TTC549 (cell line): Measurements from ENCODE around the gene TMEM185A.
"Not testable (repeated sequence)": the region's sequence is repeated elsewhere in the genome, so short reads cannot be mapped to it uniquely, and the experiment has no call there.

ENCODE experiments used
- FAIRE-seq: peaks from 2 replicates; lab custom pipeline; 2012; peaks lifted over from hg19 to GRCh38; lab: Jason Lieb, UNC

The TMEM185A gene

DNA sequence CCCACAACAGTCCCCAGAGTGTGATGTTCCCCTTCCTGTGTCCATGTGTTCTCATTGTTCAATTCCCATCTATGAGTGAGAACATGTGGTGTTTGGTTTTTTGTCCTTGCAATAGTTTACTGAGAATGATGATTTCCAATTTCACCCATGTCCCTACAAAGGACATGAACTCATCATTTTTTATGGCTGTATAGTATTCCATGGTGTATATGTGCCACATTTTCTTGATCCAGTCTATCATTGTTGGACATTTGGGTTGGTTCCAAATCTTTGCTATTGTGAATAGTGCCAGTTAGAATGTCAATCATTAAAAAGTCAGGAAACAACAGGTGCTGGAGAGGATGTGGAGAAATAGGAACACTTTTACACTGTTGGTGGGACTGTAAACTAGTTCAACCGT, 11.9 kb downstream of the TMEM185A start:
- FAIRE-seq, result not testable (repeated sequence)

DNA sequence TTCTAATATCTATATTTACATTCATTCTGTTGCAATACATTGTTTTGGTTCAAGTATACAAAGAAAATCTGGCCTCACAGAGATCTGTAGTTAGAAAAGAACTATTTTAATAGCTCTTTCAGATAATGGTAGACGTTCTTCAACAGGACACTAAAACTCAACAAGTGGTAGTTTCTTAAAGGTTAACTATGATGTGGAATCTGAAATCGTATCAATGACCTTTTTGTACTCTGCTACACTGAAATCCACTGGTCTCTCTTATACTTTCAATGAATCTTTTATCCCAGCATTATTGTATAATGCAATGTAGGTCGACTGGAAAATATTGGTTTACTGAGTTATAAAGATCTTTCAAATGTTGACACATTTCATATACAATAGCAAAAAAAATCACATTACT, 12.7 kb downstream of the TMEM185A start:
- FAIRE-seq, result no peak

GRCh38 chrX:149611623-149612175, 19.9 kb downstream of the TMEM185A start:
- FAIRE-seq, result no peak

- FAIRE-seq, result no peak
Observed at GRCh38 chrX:149610511-149610910, 21.1 kb downstream of the TMEM185A start.

DNA sequence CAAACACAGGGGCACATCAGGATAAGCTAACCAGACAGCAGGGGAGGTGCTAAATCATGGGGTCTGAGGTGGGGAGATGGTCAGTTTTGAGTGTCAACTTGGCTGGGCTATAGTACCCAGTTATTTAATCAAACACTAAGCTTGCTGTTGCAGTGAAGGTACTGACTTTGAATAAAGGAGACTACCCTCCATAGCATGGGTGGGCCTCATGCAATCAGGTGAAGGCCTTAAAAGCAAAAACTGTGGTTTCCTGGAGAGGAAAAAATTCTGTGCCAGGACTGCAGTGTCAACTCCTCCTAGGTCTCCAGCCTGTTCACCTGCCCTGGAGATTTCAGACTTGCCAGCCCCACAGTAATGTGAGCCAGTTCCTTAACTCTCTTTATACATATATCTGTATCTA, 23.9 kb downstream of the TMEM185A start:
- no peak for FAIRE-seq

GRCh38 chrX:149605248-149605885, 26.2 kb downstream of the TMEM185A start:
- FAIRE-seq, result not testable (repeated sequence)

GRCh38 chrX:149598603-149599002, 33.0 kb downstream of the TMEM185A start:
- FAIRE-seq, result not testable (repeated sequence)

DNA sequence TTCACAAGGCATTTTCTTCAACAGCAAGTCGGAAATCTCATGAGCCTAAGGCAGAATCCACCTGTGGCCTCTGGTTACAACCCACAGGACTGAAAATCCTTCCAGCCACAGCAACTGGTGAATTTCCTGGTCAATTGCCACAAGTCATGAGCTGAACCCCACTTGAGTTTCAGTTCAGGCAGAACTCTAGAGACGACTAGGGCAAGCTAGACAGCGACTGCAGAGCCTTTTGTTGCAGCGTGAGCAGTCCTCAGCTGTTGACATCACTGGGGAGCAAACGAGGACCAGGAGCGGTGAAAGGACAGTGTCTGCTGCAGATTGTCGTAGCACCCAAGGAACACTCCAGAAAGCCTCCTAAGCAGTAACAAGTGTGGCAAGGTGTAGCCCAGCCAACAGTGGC, 35.6 kb downstream of the TMEM185A start:
- FAIRE-seq, result not testable (repeated sequence)

DNA sequence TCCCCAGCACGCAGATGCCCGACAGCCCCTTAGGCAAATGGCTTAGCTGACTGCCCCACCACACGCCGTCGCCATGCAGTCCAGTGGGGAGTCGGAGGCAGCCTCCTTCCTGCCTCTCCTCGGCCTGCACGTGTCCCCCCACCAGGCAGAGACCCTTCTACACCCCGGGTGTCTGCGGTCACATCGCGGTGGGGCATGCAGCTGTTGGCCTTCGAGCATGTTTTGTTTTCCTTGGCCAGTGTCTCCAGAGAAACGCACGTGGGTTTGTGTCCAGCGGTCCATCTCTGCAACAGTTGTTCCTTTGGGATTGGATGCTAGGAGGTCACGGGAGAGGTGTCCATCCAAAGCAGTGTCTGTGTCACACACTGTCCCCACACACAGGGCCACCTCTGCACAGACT, 36.4 kb downstream of the TMEM185A start, which contains the start of gene HSFX2:
Gene HSFX2, minus strand, starts transcription at position 101 of the 400 bp plus-strand sequence. CDS start 614 bp downstream, outside the sequence.
- FAIRE-seq, result not testable (repeated sequence)

- not testable (repeated sequence) for FAIRE-seq
Observed at GRCh38 chrX:149590993-149591392, 40.6 kb downstream of the TMEM185A start.

- FAIRE-seq, result not testable (repeated sequence)
Observed at GRCh38 chrX:149587359-149587758, 44.2 kb downstream of the TMEM185A start, which contains the start of gene MAGEA9B. Gene MAGEA9B, minus strand, starts transcription at chrX:149587459. Its CDS starts 4,280 bp downstream, at chrX:149583179.

DNA sequence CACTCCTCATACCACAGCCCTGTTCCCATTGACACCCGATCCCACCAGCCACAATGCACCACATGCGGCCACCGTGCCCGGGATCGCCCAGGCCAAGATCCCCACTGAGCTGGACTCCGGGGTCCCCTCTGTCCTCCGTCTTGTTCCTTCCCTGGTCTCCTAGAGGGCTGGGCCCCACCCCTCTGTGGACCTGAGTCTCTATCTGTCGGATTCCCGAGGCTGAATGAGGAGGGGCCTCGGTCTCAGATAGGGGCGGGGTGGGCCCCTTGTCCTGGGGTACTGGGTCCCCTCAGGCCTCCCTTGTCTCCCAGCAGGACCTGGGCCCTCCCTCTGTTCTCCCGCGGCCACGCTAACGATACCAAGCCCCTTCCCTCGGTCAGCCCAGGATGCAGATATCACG, 46.0 kb downstream of the TMEM185A start:
- FAIRE-seq, result not testable (repeated sequence)

DNA sequence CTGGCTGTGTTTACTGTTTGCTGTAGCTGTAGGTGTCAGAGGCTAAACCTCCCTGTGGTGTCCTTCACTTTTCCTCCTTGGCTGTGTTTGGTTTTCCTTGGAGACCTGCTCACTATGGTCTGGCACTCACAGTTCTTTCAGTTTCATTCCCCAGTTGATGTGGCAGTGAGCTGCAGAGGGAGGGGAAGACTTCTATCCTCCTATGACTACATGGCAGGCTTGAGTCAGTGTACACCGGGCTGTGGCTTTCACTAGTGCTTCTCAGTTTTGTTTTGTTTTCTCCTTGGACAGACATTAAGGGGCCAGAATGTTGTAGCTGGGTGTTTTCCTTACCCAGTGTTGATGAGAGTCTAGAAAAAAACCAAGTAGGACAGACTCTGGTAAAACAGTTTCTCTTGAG, 58.1 kb downstream of the TMEM185A start:
- not testable (repeated sequence) for FAIRE-seq

GRCh38 chrX:149572743-149573142, 58.8 kb downstream of the TMEM185A start:
- no peak for FAIRE-seq

GRCh38 chrX:149571770-149572169, 59.8 kb downstream of the TMEM185A start:
- FAIRE-seq, result no peak

GRCh38 chrX:149570668-149571067, 60.9 kb downstream of the TMEM185A start:
- FAIRE-seq, result no peak

DNA sequence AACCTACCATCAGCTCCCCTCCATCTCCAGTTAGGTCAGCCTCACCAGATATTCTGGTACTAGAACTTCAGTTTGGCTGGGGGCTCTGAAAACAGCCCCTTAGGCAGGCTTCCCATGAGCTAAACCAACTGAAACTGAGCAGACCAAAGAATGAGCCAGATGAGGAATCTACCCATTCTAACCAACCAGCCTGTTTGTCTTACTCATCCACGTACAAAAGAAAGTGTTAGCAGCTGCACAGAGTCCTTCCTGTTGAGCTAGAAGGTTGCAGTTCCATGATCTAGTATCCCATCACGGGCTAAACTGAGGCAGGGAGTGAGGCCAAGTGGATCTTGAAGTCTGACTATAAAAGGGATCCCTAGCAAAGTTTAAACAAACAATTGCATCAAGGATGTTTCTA, 61.8 kb downstream of the TMEM185A start:
- FAIRE-seq, result no peak

DNA sequence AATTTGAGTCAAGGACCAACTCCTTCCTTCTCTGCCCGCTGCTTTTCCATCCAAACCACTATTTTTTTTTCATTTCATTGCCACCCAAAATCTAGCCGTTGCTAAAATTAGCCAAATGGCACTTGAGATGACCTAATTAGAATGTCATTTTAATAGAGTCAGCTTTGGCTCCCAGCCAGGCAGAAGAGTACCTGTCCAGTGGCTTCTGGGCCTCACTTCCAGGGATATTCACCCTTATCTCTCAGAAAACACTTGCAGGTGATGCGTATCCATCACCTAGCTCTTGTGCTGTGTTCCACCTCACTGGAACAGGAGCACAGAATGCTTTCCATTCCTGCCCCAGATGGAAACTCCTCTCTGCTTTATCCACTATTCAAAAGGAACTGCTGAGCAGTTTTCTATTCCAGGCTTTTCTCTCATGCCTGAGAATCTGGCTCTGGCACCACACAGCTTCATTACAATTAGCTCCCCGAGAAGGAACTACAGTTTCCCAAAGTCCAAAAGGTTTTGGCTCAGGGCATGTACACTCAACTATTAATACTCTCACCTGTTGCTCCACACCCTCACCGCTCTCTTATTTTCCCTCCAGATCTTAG, 62.8 kb downstream of the TMEM185A start:
- FAIRE-seq, result no peak

DNA sequence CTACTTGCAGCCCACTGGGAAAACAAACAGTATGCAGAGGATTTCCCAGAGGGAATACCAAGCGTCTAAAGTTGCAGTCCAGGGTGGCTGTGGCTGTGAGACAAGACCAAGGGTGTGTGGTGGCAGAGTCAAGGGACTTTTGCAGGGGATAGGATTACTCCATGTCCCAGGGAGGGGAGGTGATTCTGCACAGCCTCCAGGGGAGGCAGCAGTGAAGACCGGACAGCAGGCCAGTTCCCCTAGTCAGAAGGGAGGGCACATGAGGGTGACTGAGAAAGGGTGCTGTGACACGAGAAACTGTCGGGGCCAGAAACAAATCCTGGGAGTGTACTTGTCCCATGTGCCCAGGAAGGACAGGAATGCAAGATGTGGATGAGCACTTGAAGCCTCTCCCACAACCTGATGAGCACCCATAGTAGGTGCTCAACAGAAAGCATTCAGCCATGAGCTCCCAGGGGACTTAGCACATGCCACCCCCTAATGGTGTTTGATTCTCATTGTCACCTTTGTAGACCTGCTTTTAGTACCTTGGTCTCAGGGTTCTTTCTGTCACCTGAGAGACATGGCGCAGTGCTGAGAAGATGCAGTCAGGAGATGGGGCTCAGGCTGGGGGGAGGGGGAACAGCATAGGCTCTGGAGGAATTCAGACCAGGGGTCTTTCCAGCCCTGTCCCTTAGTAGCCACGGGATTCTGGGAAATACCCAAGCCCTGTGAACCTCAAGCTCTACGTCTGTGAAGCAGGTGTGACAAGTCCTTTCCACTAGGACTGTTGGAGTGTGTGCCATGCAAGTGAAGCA, 63.8 kb downstream of the TMEM185A start:
- FAIRE-seq, result no peak

- no peak for FAIRE-seq
Observed at GRCh38 chrX:149563359-149563758, 68.2 kb downstream of the TMEM185A start.

DNA sequence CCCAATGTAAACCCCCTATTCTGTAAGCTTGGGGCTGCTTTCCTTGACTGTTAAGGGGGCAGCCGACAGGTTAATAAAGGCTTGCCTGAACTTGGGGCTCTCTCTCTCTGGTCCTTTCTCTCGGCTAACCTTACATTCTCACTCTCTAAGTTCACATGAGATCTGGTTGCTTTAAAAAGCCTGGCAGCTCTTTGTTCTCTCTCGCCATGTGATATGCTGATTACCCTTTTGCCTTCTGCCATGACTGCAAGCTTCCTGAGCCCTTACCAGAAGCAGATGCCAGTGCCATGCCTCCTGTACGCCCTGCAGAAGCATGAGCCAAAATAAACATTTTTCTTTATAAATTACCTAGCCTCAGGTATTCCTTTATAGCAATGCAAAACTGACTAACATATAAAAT, 76.3 kb downstream of the TMEM185A start:
- not testable (repeated sequence) for FAIRE-seq

DNA sequence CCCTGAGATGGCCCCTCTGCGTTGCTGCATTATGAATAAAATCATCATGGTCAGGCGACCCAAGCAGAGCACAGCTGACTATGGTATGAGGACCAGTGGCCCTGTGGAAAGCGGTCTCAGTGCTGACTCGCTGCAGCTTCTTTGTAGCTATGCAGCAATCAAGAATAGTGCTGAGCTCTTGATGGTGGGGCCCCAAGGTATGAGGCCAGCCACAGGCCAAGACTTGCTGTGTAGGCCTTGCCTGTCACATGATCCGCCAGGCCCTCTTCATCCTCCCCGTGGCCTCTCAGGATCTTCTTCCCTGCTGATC, 79.7 kb downstream of the TMEM185A start:
- FAIRE-seq, result not testable (repeated sequence)
